NB4 (cell line): ENCODE data around the gene EIF4A2.

Source experiments
- MYC ChIP-seq: IDR thresholded peaks from 2 replicates; pipeline ENCODE4 v1.6.1; 2011; ENCODE audit warnings: low read depth, low read length
- POLR2A ChIP-seq: IDR thresholded peaks from 2 replicates; pipeline ENCODE4 v1.6.1; 2011; ENCODE audit warnings: mild to moderate bottlenecking; ENCODE audit not compliant: insufficient read length; ENCODE audit errors: extremely low read depth
- TF ChIP-seq, protein P1 (sequence below): IDR thresholded peaks from one replicate; pipeline ENCODE4 v1.5.1; 2012; ENCODE audit warnings: low read depth, low read length
- TF ChIP-seq, protein P2 (sequence below): IDR thresholded peaks from 2 replicates; pipeline ENCODE4 v1.6.1; 2011; ENCODE audit warnings: low read depth, low read length

DNA sequence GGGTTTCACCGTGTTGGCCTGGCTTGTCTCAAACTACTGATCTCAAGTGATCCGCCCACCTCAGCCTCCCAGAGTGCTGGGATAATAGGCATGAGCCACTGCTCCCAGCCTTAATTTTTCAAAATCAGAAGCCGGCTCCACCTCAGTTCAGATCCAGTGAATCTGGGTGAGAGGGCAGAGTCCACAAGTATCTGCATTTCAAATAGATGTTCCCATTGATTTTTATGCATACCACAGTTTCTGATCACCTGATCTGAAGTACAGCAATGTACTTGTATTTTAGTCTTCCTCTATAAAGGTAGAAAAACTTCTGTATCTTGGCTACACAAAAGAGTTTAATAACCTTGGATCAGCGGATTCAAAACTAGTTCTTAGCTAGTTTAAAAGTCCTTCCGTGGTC, 4.2 kb upstream of the EIF4A2 start:
- TF ChIP-seq, protein P1, sequence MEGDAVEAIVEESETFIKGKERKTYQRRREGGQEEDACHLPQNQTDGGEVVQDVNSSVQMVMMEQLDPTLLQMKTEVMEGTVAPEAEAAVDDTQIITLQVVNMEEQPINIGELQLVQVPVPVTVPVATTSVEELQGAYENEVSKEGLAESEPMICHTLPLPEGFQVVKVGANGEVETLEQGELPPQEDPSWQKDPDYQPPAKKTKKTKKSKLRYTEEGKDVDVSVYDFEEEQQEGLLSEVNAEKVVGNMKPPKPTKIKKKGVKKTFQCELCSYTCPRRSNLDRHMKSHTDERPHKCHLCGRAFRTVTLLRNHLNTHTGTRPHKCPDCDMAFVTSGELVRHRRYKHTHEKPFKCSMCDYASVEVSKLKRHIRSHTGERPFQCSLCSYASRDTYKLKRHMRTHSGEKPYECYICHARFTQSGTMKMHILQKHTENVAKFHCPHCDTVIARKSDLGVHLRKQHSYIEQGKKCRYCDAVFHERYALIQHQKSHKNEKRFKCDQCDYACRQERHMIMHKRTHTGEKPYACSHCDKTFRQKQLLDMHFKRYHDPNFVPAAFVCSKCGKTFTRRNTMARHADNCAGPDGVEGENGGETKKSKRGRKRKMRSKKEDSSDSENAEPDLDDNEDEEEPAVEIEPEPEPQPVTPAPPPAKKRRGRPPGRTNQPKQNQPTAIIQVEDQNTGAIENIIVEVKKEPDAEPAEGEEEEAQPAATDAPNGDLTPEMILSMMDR = no peak
- TF ChIP-seq MYC (no peak), POLR2A (no peak)
- TF ChIP-seq, protein P2, sequence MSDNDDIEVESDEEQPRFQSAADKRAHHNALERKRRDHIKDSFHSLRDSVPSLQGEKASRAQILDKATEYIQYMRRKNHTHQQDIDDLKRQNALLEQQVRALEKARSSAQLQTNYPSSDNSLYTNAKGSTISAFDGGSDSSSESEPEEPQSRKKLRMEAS = no peak
